Measurements from ENCODE around the gene PLCL2. TPM values are rescaled to one million over a fixed set of nuclear protein-coding genes. Genes with fewer than 3 reads are reported as not detected.

The PLCL2 gene
- polyA plus RNA-seq (2013, experiment 1 of 4), result 14.9 TPM
- 16.5 TPM for polyA plus RNA-seq (2013, experiment 2 of 4)
- polyA plus RNA-seq (2013, experiment 3 of 4), result 12.7 TPM
- 13.9 TPM for polyA plus RNA-seq (2013, experiment 4 of 4)

GRCh38 chr3:16884748-16885592, at the start of gene PLCL2:
Gene PLCL2, plus strand, starts transcription at chr3:16884955. Its CDS starts 85 bp downstream, at chr3:16885040.
- no peaks in the 10 kb centered on the region for H3K9me3 ChIP-seq (ENCODE audit: control insufficient read depth, low read length)
- peaks cover 3% of the 10 kb centered on the region for H3K4me1 ChIP-seq (ENCODE audit: control insufficient read depth, insufficient read depth, low read length)
- no peaks in the 10 kb centered on the region for H3K27me3 ChIP-seq (ENCODE audit: control insufficient read depth, insufficient read depth, low read length, poor library complexity, severe bottlenecking)
- WGBS, 2 experiments, result 0% methylated on average over 87 of the region's 87 CpGs
- H3K4me3 ChIP-seq (ENCODE audit: insufficient read depth, low read depth, low read length), result peak within 1 kb of the TSS; percentile 82
- H3K27ac ChIP-seq (ENCODE audit: insufficient read depth, low read depth, low read length, poor library complexity, severe bottlenecking), result no peak within 1 kb of the TSS
- no peaks in the 10 kb centered on the region for H3K36me3 ChIP-seq (ENCODE audit: control insufficient read depth, insufficient read depth, low read length)

GRCh38 chr3:16836505-16837237, 48.1 kb upstream of the PLCL2 start:
- Histone ChIP-seq H3K4me3 (ENCODE audit: insufficient read depth, low read depth, low read length) (no peak overlapping the region), H3K9me3 (ENCODE audit: control insufficient read depth, low read length) (no peaks in the 10 kb centered on the region), H3K27me3 (ENCODE audit: control insufficient read depth, insufficient read depth, low read length, poor library complexity, severe bottlenecking) (no peaks in the 10 kb centered on the region), H3K36me3 (ENCODE audit: control insufficient read depth, insufficient read depth, low read length) (no peaks in the 10 kb centered on the region), H3K4me1 (ENCODE audit: control insufficient read depth, insufficient read depth, low read length) (no peaks in the 10 kb centered on the region), H3K27ac (ENCODE audit: insufficient read depth, low read depth, low read length, poor library complexity, severe bottlenecking) (no peak overlapping the region)
- 92 to 100% methylated on average over 2 to 3 of the region's 4 CpGs for WGBS, 2 experiments

GRCh38 chr3:16837602-16838001, 47.2 kb upstream of the PLCL2 start:
- no peak overlapping the region for H3K4me3 ChIP-seq (ENCODE audit: insufficient read depth, low read depth, low read length)
- no peak overlapping the region for H3K27ac ChIP-seq (ENCODE audit: insufficient read depth, low read depth, low read length, poor library complexity, severe bottlenecking)
- WGBS, 2 experiments, result 87 to 93% methylated on average over 7 of the region's 7 CpGs
- H3K9me3 ChIP-seq (ENCODE audit: control insufficient read depth, low read length), result no peaks in the 10 kb centered on the region
- no peaks in the 10 kb centered on the region for H3K4me1 ChIP-seq (ENCODE audit: control insufficient read depth, insufficient read depth, low read length)
- H3K36me3 ChIP-seq (ENCODE audit: control insufficient read depth, insufficient read depth, low read length), result no peaks in the 10 kb centered on the region
- H3K27me3 ChIP-seq (ENCODE audit: control insufficient read depth, insufficient read depth, low read length, poor library complexity, severe bottlenecking), result no peaks in the 10 kb centered on the region

- no peak overlapping the region for H3K4me3 ChIP-seq (ENCODE audit: insufficient read depth, low read depth, low read length)
- H3K27ac ChIP-seq (ENCODE audit: insufficient read depth, low read depth, low read length, poor library complexity, severe bottlenecking), result no peak overlapping the region
- 91 to 100% methylated on average over 1 of the region's 1 CpG for WGBS, 2 experiments
Observed at GRCh38 chr3:16838561-16838960, 46.2 kb upstream of the PLCL2 start.

GRCh38 chr3:16839271-16840100, 45.3 kb upstream of the PLCL2 start:
- Histone ChIP-seq H3K4me3 (ENCODE audit: insufficient read depth, low read depth, low read length) (no peak overlapping the region), H3K27ac (ENCODE audit: insufficient read depth, low read depth, low read length, poor library complexity, severe bottlenecking) (no peak overlapping the region), H3K4me1 (ENCODE audit: control insufficient read depth, insufficient read depth, low read length) (no peaks in the 10 kb centered on the region), H3K36me3 (ENCODE audit: control insufficient read depth, insufficient read depth, low read length) (no peaks in the 10 kb centered on the region), H3K27me3 (ENCODE audit: control insufficient read depth, insufficient read depth, low read length, poor library complexity, severe bottlenecking) (no peaks in the 10 kb centered on the region), H3K9me3 (ENCODE audit: control insufficient read depth, low read length) (no peaks in the 10 kb centered on the region)
- 87 to 89% methylated on average over 10 of the region's 10 CpGs for WGBS, 2 experiments

More at GRCh38 chr3:16838561-16838960, 46.2 kb upstream of the PLCL2 start:
- Histone ChIP-seq H3K4me1 (ENCODE audit: control insufficient read depth, insufficient read depth, low read length) (no peaks in the 10 kb centered on the region), H3K36me3 (ENCODE audit: control insufficient read depth, insufficient read depth, low read length) (no peaks in the 10 kb centered on the region), H3K27me3 (ENCODE audit: control insufficient read depth, insufficient read depth, low read length, poor library complexity, severe bottlenecking) (no peaks in the 10 kb centered on the region), H3K9me3 (ENCODE audit: control insufficient read depth, low read length) (no peaks in the 10 kb centered on the region)

- Histone ChIP-seq H3K9me3 (ENCODE audit: control insufficient read depth, low read length) (no peaks in the 10 kb centered on the region), H3K27ac (ENCODE audit: insufficient read depth, low read depth, low read length, poor library complexity, severe bottlenecking) (no peak overlapping the region), H3K4me1 (ENCODE audit: control insufficient read depth, insufficient read depth, low read length) (no peaks in the 10 kb centered on the region), H3K36me3 (ENCODE audit: control insufficient read depth, insufficient read depth, low read length) (no peaks in the 10 kb centered on the region), H3K4me3 (ENCODE audit: insufficient read depth, low read depth, low read length) (no peak overlapping the region), H3K27me3 (ENCODE audit: control insufficient read depth, insufficient read depth, low read length, poor library complexity, severe bottlenecking) (no peaks in the 10 kb centered on the region)
- no CpG with 5 or more reads among the region's 1 CpG for WGBS, 2 experiments
Observed at GRCh38 chr3:16840101-16840424, 44.7 kb upstream of the PLCL2 start.

- Histone ChIP-seq H3K4me3 (ENCODE audit: insufficient read depth, low read depth, low read length) (no peak overlapping the region), H3K4me1 (ENCODE audit: control insufficient read depth, insufficient read depth, low read length) (no peaks in the 10 kb centered on the region), H3K27me3 (ENCODE audit: control insufficient read depth, insufficient read depth, low read length, poor library complexity, severe bottlenecking) (no peaks in the 10 kb centered on the region), H3K9me3 (ENCODE audit: control insufficient read depth, low read length) (no peaks in the 10 kb centered on the region), H3K27ac (ENCODE audit: insufficient read depth, low read depth, low read length, poor library complexity, severe bottlenecking) (no peak overlapping the region), H3K36me3 (ENCODE audit: control insufficient read depth, insufficient read depth, low read length) (no peaks in the 10 kb centered on the region)
- WGBS, 2 experiments, result 88 to 95% methylated on average over 6 to 7 of the region's 7 CpGs
Observed at GRCh38 chr3:16841041-16841753, 43.6 kb upstream of the PLCL2 start.

GRCh38 chr3:16841904-16842271, 42.9 kb upstream of the PLCL2 start:
- H3K4me3 ChIP-seq (ENCODE audit: insufficient read depth, low read depth, low read length), result no peak overlapping the region
- no peaks in the 10 kb centered on the region for H3K27me3 ChIP-seq (ENCODE audit: control insufficient read depth, insufficient read depth, low read length, poor library complexity, severe bottlenecking)
- WGBS, 2 experiments, result 91 to 94% methylated on average over 3 of the region's 3 CpGs
- no peak overlapping the region for H3K27ac ChIP-seq (ENCODE audit: insufficient read depth, low read depth, low read length, poor library complexity, severe bottlenecking)
- no peaks in the 10 kb centered on the region for H3K4me1 ChIP-seq (ENCODE audit: control insufficient read depth, insufficient read depth, low read length)
- H3K9me3 ChIP-seq (ENCODE audit: control insufficient read depth, low read length), result no peaks in the 10 kb centered on the region
- no peaks in the 10 kb centered on the region for H3K36me3 ChIP-seq (ENCODE audit: control insufficient read depth, insufficient read depth, low read length)

GRCh38 chr3:16842272-16843270, 42.2 kb upstream of the PLCL2 start:
- Histone ChIP-seq H3K9me3 (ENCODE audit: control insufficient read depth, low read length) (no peaks in the 10 kb centered on the region), H3K27ac (ENCODE audit: insufficient read depth, low read depth, low read length, poor library complexity, severe bottlenecking) (no peak overlapping the region), H3K4me3 (ENCODE audit: insufficient read depth, low read depth, low read length) (no peak overlapping the region), H3K4me1 (ENCODE audit: control insufficient read depth, insufficient read depth, low read length) (no peaks in the 10 kb centered on the region), H3K27me3 (ENCODE audit: control insufficient read depth, insufficient read depth, low read length, poor library complexity, severe bottlenecking) (no peaks in the 10 kb centered on the region), H3K36me3 (ENCODE audit: control insufficient read depth, insufficient read depth, low read length) (no peaks in the 10 kb centered on the region)
- 87 to 90% methylated on average over 16 of the region's 16 CpGs for WGBS, 2 experiments

All from ectodermal cell (in vitro differentiated cells).